Activated CD4-positive, alpha-beta T cell treated with anti-CD3 and anti-CD28 coated beads, Interleukin-2, amount 50 U/mL, for 24 hours (primary cell): ENCODE data around the gene DLG1.
"Not testable (repeated sequence)": the region's sequence is repeated elsewhere in the genome, so short reads cannot be mapped to it uniquely, and the experiment has no call there.

Source experiments
- DNase-seq, 2 donors: peaks; one replicate each; pipeline ENCODE4 v3.0.0-alpha.2; 2020; ENCODE audit warnings: low read depth in 1 of 2, low spot score in 1 of 2

The DLG1 gene

DNA sequence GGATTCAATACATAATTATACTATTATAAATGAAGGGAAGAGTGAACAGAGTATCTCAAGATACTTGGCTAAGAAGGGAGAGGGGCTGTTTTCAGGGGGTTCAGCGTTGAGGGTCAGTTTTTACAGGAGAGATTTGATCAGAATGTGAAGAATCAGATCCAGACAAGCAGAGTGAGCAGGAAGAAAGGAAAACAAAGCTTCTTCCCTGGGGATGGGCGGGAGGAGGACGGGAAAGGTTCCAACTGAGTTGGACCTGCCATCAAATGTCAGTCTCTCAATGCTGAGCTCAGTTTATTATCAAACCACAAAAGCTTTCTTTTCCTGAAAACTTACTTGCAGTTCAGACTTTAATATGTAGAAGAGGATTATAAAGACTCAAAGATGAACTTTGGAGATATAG lies 262.8 kb downstream of the DLG1 start:
- no peak for DNase-seq

DNA sequence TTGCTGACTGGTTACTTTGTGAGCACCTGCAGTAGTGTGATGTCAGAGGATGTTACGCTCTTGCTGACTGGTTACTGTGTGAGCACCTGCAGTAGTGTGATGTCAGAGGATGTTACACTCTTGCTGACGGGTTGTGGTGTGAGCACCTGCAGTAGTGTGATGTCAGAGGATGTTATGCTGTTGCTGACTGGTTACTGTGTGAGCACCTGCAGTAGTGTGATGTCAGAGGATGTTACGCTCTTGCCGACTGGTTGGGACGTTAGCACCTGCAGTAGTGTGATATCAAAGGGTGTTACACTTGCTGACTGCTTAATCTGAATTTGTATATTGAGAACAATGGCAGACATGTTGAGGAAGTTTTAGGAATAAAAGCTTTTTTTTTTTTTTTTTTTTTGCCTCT lies 263.6 kb downstream of the DLG1 start:
- DNase-seq: not testable (repeated sequence)

DNA sequence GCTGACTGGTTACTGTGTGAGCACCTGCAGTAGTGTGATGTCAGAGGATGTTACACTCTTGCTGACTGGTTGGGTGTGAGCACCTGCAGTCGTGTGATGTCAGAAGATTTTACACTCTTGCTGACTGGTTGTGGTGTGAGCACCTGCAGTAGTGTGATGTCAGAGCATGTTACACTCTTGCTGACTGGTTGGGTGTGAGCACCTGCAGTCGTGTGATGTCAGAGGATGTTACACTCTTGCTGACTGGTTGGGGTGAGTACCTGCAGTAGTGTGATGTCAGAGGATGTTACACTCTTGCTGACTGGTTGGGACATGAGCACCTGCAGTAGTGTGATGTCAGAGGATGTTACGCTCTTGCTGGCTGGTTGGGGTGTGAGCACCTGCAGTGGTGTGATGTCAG lies 264.6 kb downstream of the DLG1 start:
- not testable (repeated sequence) for DNase-seq

DNA sequence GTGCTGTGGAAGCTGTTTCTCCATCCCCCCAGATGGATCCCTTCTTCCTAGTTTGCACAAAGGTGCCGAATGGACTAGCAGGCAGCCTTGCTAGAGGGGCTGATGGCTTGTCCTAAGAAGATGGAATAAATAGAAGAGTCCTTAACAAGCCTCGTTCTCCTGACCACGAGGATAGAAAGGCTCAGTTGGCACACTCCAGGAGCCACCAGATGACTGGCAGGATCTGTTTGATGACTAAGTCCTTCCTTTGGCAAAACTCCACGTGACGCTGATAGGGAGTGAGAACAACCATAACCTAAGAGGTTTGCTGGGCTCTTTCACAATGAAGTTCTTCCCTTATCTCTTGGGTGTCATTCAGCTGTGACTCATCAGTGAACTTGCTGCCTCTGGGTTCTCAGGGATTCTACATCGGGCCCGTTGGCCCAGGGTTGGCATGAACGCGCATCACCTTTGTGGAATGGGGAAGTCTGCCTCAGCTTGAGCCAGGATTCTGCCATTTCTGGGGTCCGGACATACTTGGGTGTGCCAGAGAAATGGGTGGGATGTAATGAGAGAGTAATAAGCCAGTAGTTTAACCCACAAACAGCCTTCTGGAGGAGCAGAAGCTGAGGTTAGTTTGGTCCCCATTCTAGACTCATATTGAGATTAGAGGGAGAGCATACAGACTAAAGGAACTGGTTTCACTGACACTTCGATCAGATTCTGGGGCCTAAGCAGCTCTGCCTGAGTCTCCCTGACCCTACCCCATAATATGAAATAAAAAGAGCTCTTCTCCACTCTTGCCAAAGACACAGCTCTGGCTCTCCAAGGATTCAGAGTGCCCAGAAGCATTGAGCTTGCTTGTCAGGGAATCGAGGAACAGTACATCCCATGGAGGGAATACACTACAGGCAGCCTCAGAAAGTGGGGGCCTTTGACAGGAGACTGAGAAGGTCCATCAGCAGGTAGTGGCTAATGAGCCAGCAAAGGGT lies 266.8 kb downstream of the DLG1 start:
- no peak for DNase-seq

DNA sequence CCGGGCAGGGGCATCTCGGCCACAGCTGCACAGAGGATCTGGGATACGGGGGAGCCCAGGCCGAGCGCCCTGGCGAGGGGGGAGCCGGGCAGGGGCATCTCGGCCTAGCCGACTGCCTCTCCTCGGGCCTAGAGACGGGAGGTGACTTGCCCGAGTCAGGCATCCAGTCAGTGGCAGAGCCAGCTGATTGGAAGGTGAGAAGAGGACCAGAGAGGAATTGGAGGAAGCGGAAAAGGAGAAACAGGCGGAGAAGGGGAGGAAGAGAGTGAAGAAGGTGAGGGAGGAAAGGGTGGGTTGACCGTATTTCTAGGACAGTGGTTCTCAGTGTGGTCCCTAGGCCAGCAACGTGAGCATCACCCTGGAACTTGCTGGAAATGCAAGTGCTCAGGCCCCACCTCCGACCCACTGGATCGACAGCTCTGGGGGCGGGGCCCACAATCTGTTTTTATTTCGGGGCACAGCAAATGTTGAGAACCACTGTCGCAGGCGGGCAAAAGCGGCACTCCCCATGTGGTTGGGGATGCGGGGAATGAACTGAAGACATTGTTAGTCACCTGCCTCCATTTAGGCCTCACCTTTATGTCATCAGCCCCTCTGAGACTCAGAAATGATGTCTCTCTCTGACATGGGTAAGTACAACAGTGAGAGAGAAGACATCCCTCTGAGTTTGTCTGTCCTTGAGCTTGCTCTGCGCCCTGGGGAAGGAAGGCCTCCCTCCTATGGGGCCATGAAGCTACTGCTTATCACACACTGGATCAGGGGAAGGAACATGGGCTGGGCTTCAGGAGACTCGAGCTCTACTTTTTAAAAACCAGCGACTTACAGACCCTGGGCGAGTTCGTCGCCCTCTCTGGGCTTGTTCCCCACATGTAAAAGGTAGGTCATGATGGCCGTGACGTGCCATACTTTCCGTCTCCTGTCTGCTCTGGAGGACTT lies 267.8 kb downstream of the DLG1 start:
- DNase-seq: no peak

DNA sequence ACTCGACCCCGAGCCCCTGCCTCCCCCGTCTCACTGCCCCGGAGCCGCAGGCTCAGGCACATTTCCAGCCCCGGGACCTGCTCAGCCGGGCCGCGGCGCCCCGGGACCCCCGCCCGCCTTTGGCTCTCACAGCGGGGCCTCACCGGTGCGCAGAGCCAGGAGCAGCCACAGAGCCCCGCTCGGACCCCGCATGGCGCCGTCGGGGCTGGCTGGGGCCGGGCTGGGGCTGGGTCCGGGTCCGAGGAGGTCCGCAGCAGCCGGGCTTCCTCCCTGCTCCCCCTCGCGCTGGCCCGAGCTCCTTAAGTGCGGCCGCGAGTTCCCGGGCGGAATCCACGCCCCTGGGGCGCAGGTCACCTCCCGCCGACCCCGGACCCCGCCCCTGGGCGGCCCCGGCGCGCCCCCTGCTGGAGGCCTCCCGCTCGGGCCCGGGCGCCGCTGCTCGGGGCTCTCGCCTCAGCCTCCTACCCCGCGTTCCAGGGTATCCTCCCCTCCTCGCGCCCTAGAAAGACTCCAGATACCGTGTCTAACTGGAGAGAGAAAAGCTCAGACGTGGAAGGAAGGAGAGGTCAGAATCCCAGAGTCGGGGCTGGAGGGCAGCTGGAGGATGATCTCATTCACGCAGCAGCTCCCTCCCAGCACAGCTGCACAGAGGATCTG lies 268.8 kb downstream of the DLG1 start, which contains the start of gene MELTF:
Gene MELTF, minus strand, starts transcription at position 307 of the 657 bp plus-strand sequence. Its CDS starts 115 bp downstream, at position 192.
- DNase-seq: peak; percentile 50 to 52

DNA sequence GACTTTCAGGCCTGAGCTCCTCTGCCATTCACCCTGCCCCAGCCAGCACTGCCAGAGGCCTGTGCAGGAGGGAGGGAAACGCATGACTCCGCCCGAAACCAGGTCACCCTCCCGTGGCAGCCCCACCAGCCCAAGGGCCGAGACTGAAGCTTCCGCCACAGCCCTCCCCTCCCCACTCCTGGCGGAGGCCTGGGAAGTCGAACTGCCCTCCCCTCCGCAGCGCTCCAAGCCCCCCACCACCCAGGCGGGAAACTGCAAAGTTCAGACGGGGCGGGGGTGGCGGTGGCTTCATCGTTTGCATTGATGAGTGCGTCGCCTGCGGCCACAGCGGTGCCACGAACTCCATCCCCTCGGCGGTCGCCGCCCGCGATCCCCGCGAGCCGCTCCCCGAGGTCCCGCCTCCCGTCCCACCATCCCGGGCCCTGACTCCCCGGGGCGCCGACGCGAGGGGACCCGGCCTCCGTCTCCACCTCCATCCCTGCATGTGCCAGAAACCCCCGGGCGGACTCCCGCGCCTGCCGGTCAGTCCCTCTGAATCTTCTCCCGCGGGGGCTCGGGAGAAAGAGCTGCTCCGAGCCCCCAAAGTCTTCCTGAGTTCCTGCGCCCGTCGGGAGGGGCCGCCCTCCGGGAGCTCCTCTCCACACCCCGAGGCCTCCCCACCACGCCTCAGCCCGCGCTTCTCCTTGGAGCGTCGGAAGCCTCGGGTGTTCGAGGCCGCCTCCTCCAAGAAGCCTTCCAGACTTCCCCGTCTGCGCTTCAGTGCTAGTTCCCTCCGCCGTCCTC lies 269.5 kb downstream of the DLG1 start:
- DNase-seq: no peak

DNA sequence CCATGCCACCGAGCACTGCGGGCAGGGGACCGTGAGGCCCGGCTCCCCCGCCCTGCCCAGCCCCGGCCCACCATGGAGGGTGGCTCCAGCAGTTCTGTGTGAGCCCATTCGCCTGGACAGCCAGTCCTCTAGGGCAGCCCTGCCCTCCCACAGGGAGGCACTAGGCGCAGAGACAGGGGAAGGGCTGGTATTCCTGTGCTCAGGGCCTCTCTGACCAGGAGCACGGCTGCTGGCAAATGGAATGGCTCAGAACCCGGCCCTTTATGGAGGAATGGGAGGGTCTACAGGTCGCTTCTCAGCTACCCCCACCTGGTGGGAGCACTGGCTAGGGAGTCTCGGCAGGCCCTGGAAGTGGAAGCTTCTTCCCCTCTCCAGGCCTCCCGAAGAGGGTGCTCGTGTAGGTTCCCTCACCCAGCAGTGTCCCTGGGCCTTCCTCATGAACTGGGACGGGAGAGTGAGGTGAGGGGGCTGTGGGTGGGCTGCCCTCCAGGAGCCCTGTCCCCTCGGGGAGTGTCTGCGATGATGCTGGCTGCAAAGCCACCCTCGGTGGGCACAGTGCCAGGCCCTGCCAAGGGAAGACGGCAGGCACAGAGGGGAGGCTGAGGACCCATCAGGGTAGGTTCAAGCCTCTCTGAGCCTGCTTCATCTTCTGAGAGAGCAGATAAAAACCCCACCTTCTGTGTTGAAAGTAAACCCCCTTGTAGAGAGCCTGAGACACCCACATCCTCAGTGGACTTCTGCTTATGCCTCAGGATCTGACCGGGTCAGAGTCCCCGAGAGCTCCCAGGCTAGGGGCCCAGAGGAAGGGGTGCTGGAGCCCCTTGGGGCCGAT lies 270.3 kb downstream of the DLG1 start:
- DNase-seq: no peak

DNA sequence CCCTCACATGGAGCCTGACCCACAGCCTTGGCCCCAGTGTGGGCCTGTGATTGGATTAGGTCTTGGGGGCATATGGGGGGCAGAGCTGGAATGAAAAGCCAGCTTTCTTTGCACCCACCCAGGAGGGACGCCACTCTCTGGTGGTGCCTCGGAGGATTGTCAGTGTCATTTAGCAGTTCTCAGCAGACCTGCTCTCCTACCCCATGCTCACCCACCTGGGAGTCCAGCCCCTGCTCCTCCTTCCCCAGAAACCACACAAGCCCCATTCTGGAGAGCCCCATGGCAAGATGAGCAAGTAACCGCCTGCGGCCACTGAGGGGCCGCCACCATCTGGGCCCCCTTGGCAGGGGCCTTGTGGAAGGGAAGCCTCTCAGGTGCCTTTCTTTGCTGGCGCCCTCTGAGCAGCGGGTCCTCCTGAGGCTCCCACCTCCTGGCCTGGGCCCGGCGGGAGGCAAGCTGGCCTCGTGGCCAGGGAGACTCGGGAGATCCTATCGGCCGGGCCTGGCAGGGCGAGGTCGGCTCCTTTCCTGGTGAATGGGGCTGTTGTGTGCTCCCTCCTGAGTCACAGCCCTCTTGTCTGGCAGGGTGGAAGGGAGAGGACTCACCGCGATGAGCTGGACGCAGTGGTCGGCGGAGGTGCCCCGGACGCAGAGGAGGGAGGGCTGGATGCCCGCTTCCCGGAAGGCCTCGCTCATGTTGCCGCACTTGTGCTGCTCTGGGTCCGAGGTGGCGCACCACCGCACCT lies 271.1 kb downstream of the DLG1 start:
- no peak for DNase-seq

DNA sequence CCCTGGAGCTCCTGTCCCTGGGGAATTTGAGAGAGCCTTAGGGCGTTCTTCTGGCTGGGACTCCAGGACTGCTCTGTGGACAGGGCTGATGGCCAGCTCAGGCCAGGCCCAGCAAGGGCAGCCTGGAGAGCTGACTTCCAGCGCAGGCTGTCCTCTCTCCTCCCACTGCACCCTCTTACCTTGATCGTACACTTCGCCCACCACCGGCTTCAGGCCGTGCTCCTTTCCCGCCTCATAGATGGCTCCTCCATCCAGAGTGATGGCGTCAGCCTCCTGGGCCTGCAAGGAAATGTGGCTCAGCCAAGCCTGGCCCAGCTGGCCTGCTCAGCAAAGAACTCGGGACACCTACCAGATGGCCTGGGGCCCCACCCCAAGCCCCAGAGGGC lies 271.9 kb downstream of the DLG1 start:
- DNase-seq: no peak

DNA sequence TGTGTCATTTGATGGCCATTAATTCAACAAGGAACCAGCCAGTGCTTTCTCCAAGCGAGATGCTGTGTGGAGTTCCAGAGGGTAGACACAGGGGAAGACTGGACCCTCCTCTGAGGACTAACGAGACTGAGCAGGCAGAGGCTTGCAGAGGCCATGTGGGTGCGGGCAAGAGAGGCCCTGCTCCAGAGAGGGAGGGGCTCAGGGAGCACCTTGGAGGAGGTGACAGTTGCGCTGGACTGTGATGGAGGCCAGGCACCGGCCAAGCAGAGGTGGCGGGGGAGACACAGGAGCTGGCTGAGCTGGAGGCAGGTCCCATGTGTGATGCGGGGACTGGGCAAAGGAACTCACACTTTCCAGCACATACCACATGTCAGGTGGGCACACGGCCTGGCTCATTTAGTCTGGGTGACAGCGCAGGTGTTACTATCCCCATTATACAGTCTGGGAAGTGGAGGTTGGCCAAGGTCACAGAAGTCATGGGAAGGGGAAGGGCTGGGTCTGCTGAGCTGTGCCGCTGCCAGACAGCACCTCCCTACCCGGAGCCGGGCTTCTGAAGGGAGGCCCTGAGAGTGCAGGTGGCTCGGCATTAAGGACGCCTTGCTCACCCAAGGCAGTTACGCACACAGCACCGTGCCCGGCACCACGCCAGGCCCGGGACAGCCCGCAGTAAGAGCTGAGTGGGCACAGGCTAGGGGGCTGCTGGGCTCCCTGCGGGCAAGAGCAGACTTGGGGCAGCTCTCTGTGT lies 272.5 kb downstream of the DLG1 start:
- DNase-seq: no peak

DNA sequence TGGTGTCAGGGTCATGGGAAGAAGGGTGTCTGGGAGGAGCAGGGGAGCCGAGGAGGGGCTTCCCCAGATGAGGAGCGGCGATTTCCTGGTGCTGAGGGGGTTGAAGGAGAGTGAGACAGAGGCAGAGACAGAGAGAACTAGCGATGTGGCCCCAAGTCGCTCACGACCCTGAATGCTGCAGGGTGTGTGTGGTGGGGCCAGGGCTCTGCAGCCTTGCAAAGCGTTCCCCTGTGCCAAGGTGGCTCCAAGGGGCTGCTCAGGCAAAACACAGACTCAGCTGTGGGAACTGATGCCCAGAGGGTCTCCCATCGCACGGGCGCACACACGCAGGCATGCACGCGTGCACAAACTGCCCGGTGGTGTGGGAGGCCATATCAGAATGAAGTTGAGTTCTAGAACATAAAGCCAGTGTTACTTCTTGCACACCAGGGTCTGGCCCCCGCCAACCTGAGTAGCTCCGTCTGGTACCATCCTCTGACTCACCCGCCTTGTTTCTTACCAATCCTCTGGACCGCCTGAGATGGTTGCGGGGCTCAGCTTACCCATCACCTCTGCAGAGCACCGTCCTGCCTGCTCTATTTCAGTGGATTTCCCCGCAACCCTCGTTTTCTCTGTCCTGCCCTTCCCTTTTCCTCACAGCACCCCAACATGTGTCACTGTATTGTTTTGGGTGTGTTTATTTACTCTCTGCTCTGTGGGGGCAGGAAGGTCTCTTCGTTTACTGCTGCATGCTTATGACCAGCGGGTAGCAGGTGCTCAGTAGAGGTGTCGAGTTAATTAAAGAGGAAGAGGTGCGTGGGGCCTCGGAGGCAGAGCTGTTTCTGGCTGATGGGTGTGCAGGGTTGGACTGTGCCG lies 273.3 kb downstream of the DLG1 start:
- no peak for DNase-seq

DNA sequence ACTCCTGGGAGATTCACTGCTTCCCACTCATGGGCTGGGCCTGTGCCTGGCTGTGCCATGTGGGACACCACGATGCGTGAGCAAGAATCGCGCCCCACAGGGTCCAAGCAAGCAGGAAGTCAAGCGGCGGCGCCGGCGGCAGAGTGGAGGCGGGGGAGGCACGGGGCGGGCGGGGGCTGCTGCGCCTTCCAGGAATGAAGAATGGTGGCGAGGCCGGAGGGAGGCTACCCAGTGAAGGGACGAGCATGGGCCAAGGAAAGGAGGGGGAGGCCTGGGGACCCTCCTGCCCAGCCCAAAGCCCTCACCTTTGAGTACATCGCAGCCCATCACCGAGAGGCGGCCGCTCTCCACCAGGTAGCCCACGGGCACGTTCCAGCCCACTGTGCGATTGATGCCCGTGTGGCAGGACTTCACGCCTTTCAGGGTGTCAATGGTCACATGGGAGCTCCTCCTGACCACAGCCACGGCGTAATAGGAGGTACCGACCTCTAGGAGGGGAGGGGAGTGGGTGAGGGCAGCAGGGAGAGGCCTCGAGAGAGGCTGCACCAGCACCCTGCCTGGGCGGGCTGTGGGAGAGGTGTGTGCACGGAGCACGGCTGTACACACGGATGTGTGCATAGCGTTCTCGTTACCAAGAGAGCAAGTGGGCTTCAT lies 274.3 kb downstream of the DLG1 start:
- no peak for DNase-seq

DNA sequence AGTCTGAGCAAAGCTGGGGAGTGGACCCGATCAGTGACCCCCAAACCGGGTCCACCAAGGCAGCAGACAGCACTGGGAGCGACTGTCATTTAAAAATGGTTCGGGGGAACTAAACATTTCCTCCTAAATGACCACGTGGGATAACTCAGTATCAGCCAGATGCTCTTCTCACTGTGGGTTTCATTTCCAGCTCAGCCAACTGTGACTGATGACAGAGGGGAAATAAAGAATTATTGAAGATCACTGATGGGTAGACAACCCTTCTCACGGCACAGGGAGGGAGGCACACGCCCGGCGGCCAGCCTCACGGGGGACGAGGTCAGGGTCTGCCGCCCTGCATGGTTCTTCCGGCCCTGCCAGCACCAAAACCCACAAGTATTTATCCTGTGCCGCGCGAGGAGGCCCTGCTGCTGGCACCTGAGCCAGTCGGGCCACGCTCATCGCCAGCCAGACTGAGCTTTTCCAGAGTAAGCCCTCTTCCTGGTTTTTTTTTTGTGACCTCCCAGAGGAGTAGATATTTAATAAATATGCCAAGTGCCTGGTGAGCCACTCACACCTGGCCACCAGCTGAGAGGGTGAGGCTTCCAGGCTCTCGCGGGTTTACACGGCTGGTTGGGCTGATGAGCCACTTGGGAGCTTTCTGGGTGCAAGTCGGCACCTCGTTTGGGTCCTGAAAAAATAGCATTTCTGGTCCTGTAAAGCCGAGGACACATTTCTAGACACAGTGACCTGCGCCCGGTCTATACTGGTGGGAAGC lies 275.0 kb downstream of the DLG1 start:
- no peak for DNase-seq

DNA sequence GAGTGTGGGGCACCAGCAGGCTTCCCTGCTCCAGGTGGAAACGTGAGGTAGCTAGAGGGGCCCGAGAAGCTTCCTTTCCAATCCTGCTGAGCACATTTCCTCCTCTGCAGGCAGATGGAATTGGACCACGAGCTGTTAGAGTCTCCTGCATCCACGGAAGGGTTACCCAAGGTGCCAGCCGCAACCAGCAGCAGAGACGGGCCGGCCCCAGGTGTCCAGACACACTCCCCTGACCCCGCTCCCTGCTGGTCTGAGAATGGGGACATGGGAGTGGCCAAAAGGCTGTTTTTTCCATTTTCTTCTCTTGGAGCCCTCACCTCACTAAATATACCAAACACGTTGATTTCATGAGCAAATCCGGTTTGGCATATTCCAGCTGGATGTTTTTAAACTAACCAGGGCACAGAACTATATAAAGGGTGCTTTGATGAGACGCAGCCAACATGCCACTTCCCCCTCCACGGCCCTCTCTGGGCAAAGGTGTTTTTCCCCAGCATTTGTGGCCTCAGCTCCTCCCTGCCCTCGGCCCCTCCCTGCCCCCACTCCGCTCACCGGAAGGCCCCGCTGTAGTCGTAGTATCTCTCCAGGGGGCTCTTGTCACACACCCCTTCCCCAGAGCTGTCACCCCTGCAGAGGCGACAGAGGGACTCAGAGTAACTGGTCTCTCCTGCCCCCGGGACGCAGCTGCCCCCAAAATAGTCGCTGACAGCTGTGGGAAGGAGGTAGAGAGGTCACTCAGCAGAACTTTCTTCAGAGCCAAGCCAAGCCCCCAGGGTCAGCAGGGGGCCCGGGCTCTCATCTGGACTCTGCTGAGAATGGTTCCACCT lies 275.8 kb downstream of the DLG1 start:
- no peak for DNase-seq
